ENCODE measurements around the gene D2HGDH. TPM values are rescaled to one million over a fixed set of nuclear protein-coding genes. Genes with fewer than 3 reads are reported as not detected.
A peak's percentile ranks its signal among the peaks of the same experiment; 100 is the strongest.

Gene D2HGDH
- total and polyA plus RNA-seq, 9 of the 15 experiments (the other 6 are each of a cell fraction or from before 2014, with no cell fraction given), result 0.39 to 30.8 (median 10.3) TPM

GRCh38 chr2:241686650-241687425 is 47.6 kb upstream of the D2HGDH start, which contains the start of gene DTYMK (continued):
- TF ChIP-seq ZNF232 (CRISPR knock-in tag; IDR thresholded peaks at IDR 0.05), result no peak
- TF ChIP-seq FOS (IDR thresholded peaks at IDR 0.05; ENCODE audit: extremely low read depth, insufficient read length), result peak; percentile 35
- TF ChIP-seq ZNF134 (CRISPR knock-in tag; conservative IDR thresholded peaks at IDR 0.05), result no peak
- TF ChIP-seq MGA (IDR thresholded peaks at IDR 0.05), result no peak; the same call in 1 of the 2 replicates
- peak; percentile 48; the same call in 1 of the 2 replicates for TF ChIP-seq ZBTB7A (IDR thresholded peaks at IDR 0.05; ENCODE audit: borderline replicate concordance, control insufficient read depth, low read depth, low read length)
- TF ChIP-seq BCLAF1 (IDR thresholded peaks at IDR 0.05; ENCODE audit: borderline replicate concordance in 1 of 2, control insufficient read depth in 1 of 2, low read depth in 2 of 2, low read length in 1 of 2), result no peak
- TF ChIP-seq POLR2B (IDR thresholded peaks at IDR 0.05; ENCODE audit: low read depth, partially characterized antibody), result no peak
- no peak for TF ChIP-seq THAP12 (CRISPR knock-in tag; IDR thresholded peaks at IDR 0.05)
